CD4-positive, alpha-beta T cell treated with Interleukin-12 subunit alpha and Interleukin-12 subunit beta, for 1 hour (primary cell): Measurements from ENCODE around the gene SHFL.

Experiments
- DNase-seq: peaks from one replicate; pipeline ENCODE4 v3.0.0-alpha.2; 2020

The SHFL gene

GRCh38 chr19:10085641-10086590 is at the start of gene SHFL:
Gene SHFL (plus strand): TSS chr19:10086317. CDS start chr19:10086428, 111 bp downstream.
- peak; percentile 91 for DNase-seq

DNA sequence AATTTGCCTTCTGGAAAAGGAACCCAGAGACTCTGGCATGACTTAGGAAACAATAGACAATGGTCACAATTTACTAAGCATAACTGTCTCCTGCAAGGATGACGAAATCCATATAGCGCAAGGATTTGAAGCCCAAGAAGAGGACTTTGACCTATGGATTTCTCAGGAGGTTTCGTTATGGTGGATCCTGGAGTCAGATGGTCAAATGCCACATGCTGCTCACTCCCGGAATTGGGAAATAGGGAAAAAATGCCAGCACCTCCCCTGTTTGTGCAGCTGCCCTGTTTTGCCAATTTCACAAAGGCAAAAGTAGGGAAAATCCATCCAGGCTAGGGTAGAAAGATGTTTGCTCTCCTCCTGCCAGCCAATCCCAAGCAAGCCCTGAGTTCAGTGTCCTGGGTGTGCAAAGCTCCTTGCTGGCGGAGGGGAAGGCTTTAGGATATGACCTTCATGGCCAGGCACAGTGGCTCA is 49.5 kb upstream of the SHFL start:
- DNase-seq = no peak

- DNase-seq = no peak
Observed at GRCh38 chr19:10037367-10037766, 48.8 kb upstream of the SHFL start.

GRCh38 chr19:10037809-10038208 is 48.3 kb upstream of the SHFL start:
- no peak for DNase-seq

DNA sequence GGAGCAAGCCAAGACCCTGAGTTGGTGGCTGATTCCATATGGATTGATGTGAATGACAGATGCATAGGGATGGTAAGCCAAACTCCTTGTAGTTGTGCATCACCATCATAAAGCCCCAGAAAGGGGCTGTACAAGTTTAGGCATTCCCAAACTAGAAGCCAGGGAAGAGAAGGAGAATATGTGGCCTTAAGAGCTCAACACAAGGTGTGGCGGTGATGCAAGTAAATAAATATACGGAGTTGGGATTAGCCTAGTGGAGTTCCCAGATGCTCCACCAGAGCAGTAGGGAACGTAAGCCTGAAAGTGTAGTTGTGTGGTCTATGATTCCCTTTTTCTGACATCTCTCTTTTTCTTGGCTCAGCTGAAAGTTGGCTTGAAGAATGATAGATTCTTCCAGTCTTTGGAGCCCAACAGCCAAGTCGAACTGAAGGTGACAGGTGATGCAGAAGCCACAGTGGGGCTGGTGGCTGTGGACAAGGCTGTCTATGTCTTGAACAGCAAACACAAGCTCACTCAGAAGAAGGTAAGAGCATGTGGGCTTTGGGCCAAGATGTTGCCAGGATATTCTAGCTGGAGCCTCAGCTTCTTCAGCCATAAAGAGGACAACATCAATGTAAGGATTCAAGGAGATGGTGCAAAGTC is 42.7 kb upstream of the SHFL start:
- no peak for DNase-seq

- no peak for DNase-seq
Observed at GRCh38 chr19:10044390-10044789, 41.7 kb upstream of the SHFL start.

GRCh38 chr19:10045371-10045770 is 40.7 kb upstream of the SHFL start:
- no peak for DNase-seq

- no peak for DNase-seq
Observed at GRCh38 chr19:10049626-10050025, 36.5 kb upstream of the SHFL start.

DNA sequence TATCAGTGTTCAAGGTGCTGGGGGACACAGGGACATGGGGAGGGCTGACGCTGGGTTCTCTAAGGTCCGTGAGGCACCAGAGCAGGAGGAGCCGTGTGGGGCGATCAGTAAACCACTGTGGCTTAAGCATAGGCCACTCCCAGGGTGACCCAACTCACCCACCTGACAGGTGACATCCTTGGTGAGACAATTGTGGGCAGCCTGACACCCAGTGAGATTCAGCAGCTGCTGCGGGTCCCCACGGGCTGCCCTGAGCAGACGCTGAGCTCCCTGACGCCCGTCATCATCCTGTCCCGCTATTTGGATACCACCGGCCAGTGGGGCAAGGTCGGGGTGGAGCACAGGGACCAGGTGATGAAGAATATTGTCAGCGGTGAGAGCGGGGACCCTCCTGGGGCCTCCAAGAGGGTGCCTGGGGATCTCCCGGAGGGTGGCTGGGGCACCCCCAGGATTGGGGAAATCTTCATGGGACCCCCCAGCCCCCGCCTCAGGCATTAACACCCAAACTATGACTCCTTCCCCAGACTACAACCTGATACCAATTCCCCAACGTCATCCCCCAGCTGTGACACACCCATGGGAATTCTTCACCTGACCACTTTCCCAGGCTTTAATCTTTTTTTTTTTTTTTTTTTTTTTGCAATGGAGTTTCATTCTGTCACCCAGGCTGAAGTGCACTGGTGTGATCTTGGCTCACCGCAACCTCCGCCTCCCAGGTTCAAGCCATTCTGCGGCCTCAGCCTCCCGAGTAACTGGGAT is 33.3 kb upstream of the SHFL start:
- DNase-seq = no peak

- DNase-seq = no peak
Observed at GRCh38 chr19:10061717-10062310, 24.3 kb upstream of the SHFL start.

DNA sequence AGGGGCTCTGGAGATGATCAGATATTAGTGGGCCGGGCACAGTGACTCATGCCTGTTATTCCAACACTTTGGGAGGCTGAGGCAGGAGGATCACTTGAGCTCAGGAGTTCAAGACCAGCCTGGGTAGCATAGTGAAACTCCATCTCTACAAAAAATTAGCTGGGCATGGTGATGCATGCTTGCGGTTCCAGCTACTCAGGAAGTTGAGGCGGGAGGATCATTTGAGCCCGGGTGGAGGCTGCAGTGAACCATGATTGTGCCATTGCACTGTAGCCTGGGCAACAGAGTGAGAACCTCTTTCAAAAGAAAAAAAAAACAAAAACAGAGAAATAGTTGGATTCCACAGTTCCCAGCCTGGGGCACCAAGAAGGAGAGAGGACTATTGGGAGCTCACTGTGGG is 17.9 kb upstream of the SHFL start:
- DNase-seq = no peak

DNA sequence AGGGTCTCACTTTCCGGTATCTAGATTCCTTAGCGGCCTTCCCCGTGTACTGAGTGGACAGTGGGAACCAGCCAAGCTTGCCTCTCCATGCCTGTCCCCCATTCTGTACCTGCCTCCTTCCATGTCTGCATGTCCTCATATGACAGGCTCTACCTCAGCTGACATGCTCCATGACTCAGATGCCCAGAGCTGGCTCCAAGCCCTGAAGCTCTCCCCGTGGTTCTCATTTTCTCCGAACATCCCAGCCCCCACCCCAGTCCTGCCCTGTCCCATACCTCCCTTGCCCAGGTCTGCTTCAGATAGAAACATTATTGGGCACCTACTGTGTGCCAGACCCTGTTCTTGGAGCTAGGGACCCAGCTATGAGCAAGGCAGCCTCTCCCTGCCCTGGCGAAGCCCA is 17.1 kb upstream of the SHFL start:
- no peak for DNase-seq

DNA sequence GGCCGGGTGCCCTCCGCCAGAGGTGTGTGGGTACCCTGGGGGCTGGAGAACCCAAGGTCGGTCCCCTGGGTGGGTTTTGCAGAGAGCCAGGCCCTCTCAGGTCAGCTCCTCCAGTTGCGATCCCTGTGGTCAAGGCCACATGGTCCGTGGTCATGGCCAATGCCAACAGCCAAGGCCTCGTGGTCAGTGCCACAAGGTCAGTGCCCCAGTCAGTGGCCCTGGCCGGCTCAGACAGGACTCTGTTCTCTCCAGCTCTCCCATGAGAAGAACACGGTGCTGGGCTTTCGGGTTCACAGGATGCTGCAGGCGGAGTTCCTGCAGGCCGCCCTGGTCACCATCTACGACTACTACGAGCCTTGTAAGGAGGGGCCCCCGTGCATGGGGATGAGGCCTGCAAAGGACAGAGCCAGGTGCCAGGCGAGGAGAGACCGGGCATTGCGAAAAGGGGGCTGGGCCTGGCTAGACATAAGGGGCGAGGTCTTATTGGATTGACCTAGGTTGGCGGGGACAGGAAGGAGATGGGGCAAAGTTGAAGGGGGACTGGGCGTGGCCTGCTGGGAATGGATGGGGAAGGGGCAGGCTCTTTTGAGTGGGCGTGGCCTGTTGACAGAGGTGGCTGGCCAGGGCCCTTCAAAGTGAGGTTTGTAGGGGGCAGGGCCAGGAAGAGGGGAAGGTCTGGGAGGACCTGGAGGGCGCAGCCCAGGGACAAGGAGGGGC is 15.2 kb upstream of the SHFL start:
- no peak for DNase-seq

GRCh38 chr19:10074153-10074552 is 12.0 kb upstream of the SHFL start:
- peak; percentile 63 for DNase-seq

- no peak for DNase-seq
Observed at GRCh38 chr19:10076535-10076934, 9.6 kb upstream of the SHFL start.

GRCh38 chr19:10078329-10078728 is 7.8 kb upstream of the SHFL start:
- DNase-seq = no peak

DNA sequence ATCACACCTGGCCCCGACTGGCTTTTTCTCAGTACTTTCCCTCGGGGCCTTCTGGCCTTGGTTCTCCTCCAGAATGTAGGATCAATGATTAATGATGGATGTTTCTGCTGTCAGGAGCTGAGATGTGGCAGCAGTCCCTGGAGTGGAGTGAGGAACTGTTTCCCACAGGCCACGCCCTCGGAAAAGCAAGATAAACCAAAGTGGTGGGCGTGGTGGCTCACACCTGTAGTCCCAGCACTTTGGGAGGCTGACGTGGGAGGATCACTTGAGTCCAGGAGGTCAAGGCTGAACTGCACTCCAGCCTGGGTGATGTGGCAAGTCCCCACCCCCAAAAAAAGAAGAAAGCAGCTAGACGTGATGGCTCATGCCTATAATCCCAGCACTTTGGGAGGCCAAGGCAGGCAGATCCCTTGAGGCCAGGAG is 7.1 kb upstream of the SHFL start:
- no peak for DNase-seq

GRCh38 chr19:10083911-10084310 is 2.2 kb upstream of the SHFL start:
- DNase-seq = no peak

- DNase-seq = no peak
Observed at GRCh38 chr19:10084803-10085202, 1.3 kb upstream of the SHFL start.

DNA sequence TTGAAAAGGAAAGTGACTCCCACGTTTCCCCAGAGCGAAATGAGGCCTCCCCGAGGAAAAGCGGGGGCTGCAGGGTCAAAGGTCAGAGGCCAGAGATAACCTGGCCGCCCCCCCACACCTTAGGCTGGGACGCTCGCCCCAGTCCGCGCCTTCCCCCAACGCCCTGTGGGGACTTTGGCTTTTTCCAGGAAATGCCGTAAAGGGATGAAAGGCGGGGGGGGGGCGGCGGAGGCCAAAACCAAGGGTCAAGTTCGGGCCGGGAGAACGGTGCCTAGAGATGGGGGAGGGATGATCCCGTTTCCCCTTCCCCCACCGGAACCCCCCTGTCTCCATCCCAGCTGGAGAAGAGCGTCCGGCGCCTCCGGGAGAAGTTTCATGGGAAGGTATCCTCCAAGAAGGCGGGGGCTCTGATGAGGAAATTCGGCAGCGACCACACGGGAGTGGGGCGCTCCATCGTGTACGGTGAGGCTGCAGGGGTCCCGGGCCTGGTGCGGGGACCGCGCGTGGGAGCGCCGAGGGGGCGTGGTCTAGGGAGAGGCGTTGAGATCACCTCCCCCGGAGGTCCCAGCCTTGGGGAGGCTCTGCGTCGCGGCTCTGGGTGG is 575 bp downstream of the SHFL start:
- peak; percentile 46 for DNase-seq

DNA sequence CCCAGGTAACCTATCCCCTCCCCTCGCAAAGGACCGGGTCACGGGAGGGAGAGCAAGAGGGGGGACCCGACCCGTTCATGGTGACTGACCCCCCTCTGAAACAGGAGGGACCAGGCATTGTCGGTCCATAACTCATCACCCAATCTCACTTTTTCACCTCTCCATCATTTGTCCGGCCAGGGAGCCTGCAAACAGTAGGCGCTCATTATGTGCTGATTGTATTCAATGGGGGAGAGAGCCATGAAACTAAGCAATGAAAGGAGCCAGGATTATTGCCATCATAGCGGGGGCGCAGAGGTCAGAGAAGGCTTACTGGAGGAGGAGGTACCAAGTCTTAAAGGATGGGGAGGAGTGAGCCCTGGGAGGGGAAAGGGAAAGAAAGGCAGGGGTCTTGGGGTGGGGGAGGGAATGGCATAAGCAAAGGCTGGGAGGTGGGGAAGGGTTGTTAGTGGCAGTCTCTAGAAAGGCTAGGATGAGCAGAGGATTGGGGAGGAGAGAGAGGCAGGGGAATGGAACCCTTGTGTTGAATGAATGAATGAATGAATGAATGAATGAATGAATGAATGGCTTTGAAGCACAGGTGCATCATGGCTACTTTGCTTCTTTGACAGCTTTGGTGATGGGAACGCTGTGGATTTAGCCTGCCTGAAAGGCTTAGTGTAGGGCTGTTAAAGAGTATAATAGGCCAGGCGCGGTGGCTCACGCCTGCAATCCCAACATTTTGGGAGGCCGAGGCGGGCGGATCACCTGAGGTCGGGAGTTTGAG is 1.4 kb downstream of the SHFL start:
- no peak for DNase-seq
